ENCODE results near the gene ANGPTL2. TPM values are rescaled to one million over a fixed set of nuclear protein-coding genes. Genes with fewer than 3 reads are reported as not detected.

The ANGPTL2 gene
- total RNA-seq, 1 donor from 2014 or later, result not detected

- Mint-ChIP-seq H3K27ac (no peak overlapping the region), H3K4me1 (ENCODE audit: low read depth) (no peaks in the 10 kb centered on the region), H3K4me3 (ENCODE audit: low read depth) (no peak overlapping the region), H3K36me3 (ENCODE audit: low read depth) (no peaks in the 10 kb centered on the region), H3K27me3 (ENCODE audit: low read depth) (peaks cover 18% of the 10 kb centered on the region), H3K9me3 (no peaks in the 10 kb centered on the region)
- no peak for DNase-seq (ENCODE audit: low spot score)
- intact Hi-C loops (cut with micrococcal nuclease), result no loop called here
These were observed 33.5 kb downstream of the ANGPTL2 start for GRCh38 chr9:127088724-127089615.

GRCh38 chr9:127087836-127088235 is 34.6 kb downstream of the ANGPTL2 start:
- Mint-ChIP-seq H3K36me3 (ENCODE audit: low read depth) (no peaks in the 10 kb centered on the region), H3K9me3 (no peaks in the 10 kb centered on the region), H3K27ac (no peak overlapping the region), H3K27me3 (ENCODE audit: low read depth) (peaks cover 18% of the 10 kb centered on the region), H3K4me1 (ENCODE audit: low read depth) (no peaks in the 10 kb centered on the region), H3K4me3 (ENCODE audit: low read depth) (no peak overlapping the region)
- intact Hi-C loops (cut with micrococcal nuclease), result no loop called here
- DNase-seq (ENCODE audit: low spot score), result no peak

GRCh38 chr9:127087411-127087810 is 35.0 kb downstream of the ANGPTL2 start:
- intact Hi-C loops (cut with micrococcal nuclease), result no loop called here
- Mint-ChIP-seq H3K36me3 (ENCODE audit: low read depth) (no peaks in the 10 kb centered on the region), H3K27ac (no peak overlapping the region), H3K4me1 (ENCODE audit: low read depth) (no peaks in the 10 kb centered on the region), H3K4me3 (ENCODE audit: low read depth) (no peak overlapping the region), H3K9me3 (no peaks in the 10 kb centered on the region), H3K27me3 (ENCODE audit: low read depth) (peaks cover 20% of the 10 kb centered on the region)
- no peak for DNase-seq (ENCODE audit: low spot score)

- H3K9me3 Mint-ChIP-seq, result no peaks in the 10 kb centered on the region
- H3K4me3 Mint-ChIP-seq (ENCODE audit: low read depth), result no peak overlapping the region
- no peaks in the 10 kb centered on the region for H3K4me1 Mint-ChIP-seq (ENCODE audit: low read depth)
- H3K27ac Mint-ChIP-seq, result no peak overlapping the region
- H3K36me3 Mint-ChIP-seq (ENCODE audit: low read depth), result no peaks in the 10 kb centered on the region
- H3K27me3 Mint-ChIP-seq (ENCODE audit: low read depth), result peaks cover 20% of the 10 kb centered on the region
- no peak for DNase-seq (ENCODE audit: low spot score)
- intact Hi-C loops (cut with micrococcal nuclease), result no loop called here
These were observed 35.7 kb downstream of the ANGPTL2 start for GRCh38 chr9:127086771-127087170.

- DNase-seq (ENCODE audit: low spot score), result no peak
- Mint-ChIP-seq H3K9me3 (no peaks in the 10 kb centered on the region), H3K36me3 (ENCODE audit: low read depth) (no peaks in the 10 kb centered on the region), H3K27me3 (ENCODE audit: low read depth) (peaks cover 20% of the 10 kb centered on the region), H3K4me3 (ENCODE audit: low read depth) (no peak overlapping the region), H3K27ac (no peak overlapping the region), H3K4me1 (ENCODE audit: low read depth) (no peaks in the 10 kb centered on the region)
- intact Hi-C loops (cut with micrococcal nuclease), result no loop called here
These were observed 37.2 kb downstream of the ANGPTL2 start for GRCh38 chr9:127085186-127085585.

- DNase-seq (ENCODE audit: low spot score), result no peak
- no peaks in the 10 kb centered on the region for H3K36me3 Mint-ChIP-seq (ENCODE audit: low read depth)
- intact Hi-C loops (cut with micrococcal nuclease), result no loop called here
- no peaks in the 10 kb centered on the region for H3K9me3 Mint-ChIP-seq
- H3K27me3 Mint-ChIP-seq (ENCODE audit: low read depth), result peaks cover 21% of the 10 kb centered on the region
- H3K4me3 Mint-ChIP-seq (ENCODE audit: low read depth), result no peak overlapping the region
- H3K27ac Mint-ChIP-seq, result no peak overlapping the region
- no peaks in the 10 kb centered on the region for H3K4me1 Mint-ChIP-seq (ENCODE audit: low read depth)
These were observed 38.1 kb downstream of the ANGPTL2 start for GRCh38 chr9:127084076-127085039.

GRCh38 chr9:127083138-127083980 is 39.1 kb downstream of the ANGPTL2 start:
- Mint-ChIP-seq H3K36me3 (ENCODE audit: low read depth) (no peaks in the 10 kb centered on the region), H3K9me3 (no peaks in the 10 kb centered on the region), H3K4me1 (ENCODE audit: low read depth) (no peaks in the 10 kb centered on the region), H3K4me3 (ENCODE audit: low read depth) (no peak overlapping the region), H3K27ac (no peak overlapping the region), H3K27me3 (ENCODE audit: low read depth) (peaks cover 26% of the 10 kb centered on the region)
- DNase-seq (ENCODE audit: low spot score), result no peak
- intact Hi-C loops (cut with micrococcal nuclease), result no loop called here

- no peak for DNase-seq (ENCODE audit: low spot score)
- intact Hi-C loops (cut with micrococcal nuclease), result no loop called here
- Mint-ChIP-seq H3K36me3 (ENCODE audit: low read depth) (no peaks in the 10 kb centered on the region), H3K4me3 (ENCODE audit: low read depth) (no peak overlapping the region), H3K4me1 (ENCODE audit: low read depth) (no peaks in the 10 kb centered on the region), H3K27me3 (ENCODE audit: low read depth) (peaks cover 35% of the 10 kb centered on the region), H3K9me3 (no peaks in the 10 kb centered on the region), H3K27ac (no peak overlapping the region)
These were observed 40.9 kb downstream of the ANGPTL2 start for GRCh38 chr9:127081250-127082185.

GRCh38 chr9:127079446-127080140 is 42.8 kb downstream of the ANGPTL2 start:
- Mint-ChIP-seq H3K27ac (no peak overlapping the region), H3K4me1 (ENCODE audit: low read depth) (no peaks in the 10 kb centered on the region), H3K27me3 (ENCODE audit: low read depth) (peaks cover 26% of the 10 kb centered on the region), H3K9me3 (no peaks in the 10 kb centered on the region), H3K4me3 (ENCODE audit: low read depth) (no peak overlapping the region), H3K36me3 (ENCODE audit: low read depth) (no peaks in the 10 kb centered on the region)
- DNase-seq (ENCODE audit: low spot score), result no peak
- intact Hi-C loops (cut with micrococcal nuclease), result no loop called here

GRCh38 chr9:127078988-127079387 is 43.4 kb downstream of the ANGPTL2 start:
- intact Hi-C loops (cut with micrococcal nuclease), result no loop called here
- Mint-ChIP-seq H3K36me3 (ENCODE audit: low read depth) (no peaks in the 10 kb centered on the region), H3K4me1 (ENCODE audit: low read depth) (no peaks in the 10 kb centered on the region), H3K9me3 (no peaks in the 10 kb centered on the region), H3K27ac (no peak overlapping the region), H3K27me3 (ENCODE audit: low read depth) (peaks cover 26% of the 10 kb centered on the region), H3K4me3 (ENCODE audit: low read depth) (no peak overlapping the region)
- no peak for DNase-seq (ENCODE audit: low spot score)

- intact Hi-C loops (cut with micrococcal nuclease), result no loop called here
These were observed 44.1 kb downstream of the ANGPTL2 start for GRCh38 chr9:127078336-127078735.

More at GRCh38 chr9:127078336-127078735, 44.1 kb downstream of the ANGPTL2 start:
- DNase-seq (ENCODE audit: low spot score), result no peak
- Mint-ChIP-seq H3K36me3 (ENCODE audit: low read depth) (no peaks in the 10 kb centered on the region), H3K4me3 (ENCODE audit: low read depth) (no peak overlapping the region), H3K27me3 (ENCODE audit: low read depth) (peaks cover 26% of the 10 kb centered on the region), H3K27ac (no peak overlapping the region), H3K9me3 (no peaks in the 10 kb centered on the region), H3K4me1 (ENCODE audit: low read depth) (no peaks in the 10 kb centered on the region)

Data from activated T-helper 2 cell treated with anti-CD3 and anti-CD28 coated beads, Interferon-gamma antibody, Interleukin-2, Interleukin-4, amounts not matched to agents 10 μg/mL and 5 μg/mL and 100 μg/mL, durations not matched to agents 14 hours and 24 hours and 36 hours (primary cell).